ENCODE results near the gene SYNJ2.

The SYNJ2 gene

GRCh38 chr6:158027590-158028285 is 46.1 kb downstream of the SYNJ2 start:
- no peak for DNase-seq (ENCODE audit: low spot score)

- DNase-seq (ENCODE audit: low spot score) = no peak
These were observed 46.8 kb downstream of the SYNJ2 start for GRCh38 chr6:158028421-158028820.

DNA sequence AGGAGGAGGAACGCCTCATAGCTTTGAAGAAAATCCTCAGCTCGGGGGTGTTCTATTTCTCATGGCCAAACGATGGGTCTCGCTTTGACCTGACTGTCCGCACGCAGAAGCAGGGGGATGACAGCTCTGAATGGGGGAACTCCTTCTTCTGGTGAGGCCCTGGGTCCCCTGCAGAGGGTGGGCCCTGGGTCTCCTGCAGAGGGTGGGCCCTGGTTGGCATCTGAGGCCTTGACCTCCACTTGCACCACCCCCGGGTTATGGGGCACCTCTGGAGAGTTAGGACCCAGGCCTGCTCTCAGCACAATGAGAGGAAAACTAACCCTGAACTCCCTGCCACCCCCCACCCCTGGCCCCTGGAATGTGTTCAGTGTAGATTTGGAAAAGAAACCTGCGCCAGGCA is 47.2 kb downstream of the SYNJ2 start:
- no peak for DNase-seq (ENCODE audit: low spot score)

- DNase-seq (ENCODE audit: low spot score) = no peak
These were observed 48.1 kb downstream of the SYNJ2 start for GRCh38 chr6:158029668-158030230.

DNA sequence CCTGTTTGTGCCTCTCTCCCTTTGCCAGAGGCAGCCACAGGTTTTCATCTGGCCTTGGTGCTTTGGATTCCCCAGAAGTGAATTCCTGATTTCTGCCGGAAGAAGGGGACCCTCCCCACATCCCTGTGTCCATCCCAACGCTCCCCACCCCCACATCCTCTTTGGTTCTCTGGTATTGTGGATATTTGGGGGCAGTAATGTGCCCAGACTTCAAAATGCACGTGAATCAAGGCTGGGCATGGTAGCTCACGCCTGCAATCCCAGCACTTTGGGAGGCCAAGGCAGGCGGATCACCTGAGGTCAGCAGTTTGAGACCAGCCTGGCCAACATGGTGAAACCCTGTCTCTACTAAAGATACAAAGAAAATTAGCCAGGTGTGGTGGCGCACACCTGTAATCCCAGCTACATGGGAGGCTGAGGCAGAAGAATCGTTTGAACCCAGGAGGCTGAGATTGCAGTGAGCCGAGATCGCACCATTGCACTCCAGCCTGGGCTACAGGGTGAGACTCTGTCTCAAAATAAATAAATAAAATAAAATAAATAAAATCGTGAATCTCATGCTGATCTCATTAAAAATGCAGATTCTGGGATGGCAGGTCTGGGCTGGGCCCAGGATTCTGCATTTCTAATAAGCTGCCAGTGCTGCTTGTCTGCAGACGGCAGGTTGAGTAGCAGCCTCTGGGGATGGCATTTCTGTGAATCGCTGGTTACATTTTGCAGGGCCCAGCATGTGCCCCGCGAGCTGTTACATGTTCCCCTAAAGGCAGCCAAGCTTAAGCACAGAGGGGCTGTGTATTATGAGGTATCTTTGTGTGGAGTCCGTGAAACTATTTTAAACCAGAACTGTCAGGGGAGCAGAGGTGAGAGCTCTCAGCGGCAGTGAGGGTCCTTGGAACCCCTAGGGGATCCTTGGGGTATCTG is 49.0 kb downstream of the SYNJ2 start:
- DNase-seq (ENCODE audit: low spot score) = no peak

- DNase-seq (ENCODE audit: low spot score) = no peak
These were observed 50.0 kb downstream of the SYNJ2 start for GRCh38 chr6:158031381-158032353.

- DNase-seq (ENCODE audit: low spot score) = no peak
These were observed 50.7 kb downstream of the SYNJ2 start for GRCh38 chr6:158032354-158032733.

DNA sequence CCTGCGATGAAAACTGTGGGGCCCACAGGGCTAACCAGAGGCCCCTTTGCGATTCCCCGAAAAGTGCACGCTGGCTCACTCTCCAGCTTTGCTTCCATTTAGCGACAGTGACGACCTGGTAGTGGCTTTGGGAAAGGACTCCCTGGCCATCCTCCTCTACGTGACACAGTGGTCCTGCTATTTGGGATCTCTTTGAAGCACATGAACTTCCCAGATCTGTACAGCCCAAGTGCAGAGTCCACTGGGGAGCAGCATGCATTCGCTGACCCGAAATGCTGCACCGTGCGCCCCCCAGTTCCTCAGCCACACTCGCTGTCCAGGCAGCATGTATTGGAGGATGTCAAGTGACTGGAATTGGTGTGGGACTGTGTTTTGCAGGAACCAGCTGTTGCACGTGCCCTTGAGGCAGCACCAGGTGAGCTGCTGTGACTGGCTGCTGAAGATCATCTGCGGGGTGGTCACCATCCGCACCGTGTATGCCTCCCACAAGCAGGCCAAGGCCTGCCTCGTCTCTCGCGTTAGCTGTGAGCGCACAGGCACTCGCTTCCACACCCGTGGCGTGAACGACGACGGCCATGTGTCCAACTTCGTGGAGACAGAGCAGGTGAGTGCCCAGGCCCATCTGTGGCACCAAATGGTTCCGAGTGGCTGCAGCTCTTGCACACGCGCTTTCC is 51.6 kb downstream of the SYNJ2 start:
- no peak for DNase-seq (ENCODE audit: low spot score)

DNA sequence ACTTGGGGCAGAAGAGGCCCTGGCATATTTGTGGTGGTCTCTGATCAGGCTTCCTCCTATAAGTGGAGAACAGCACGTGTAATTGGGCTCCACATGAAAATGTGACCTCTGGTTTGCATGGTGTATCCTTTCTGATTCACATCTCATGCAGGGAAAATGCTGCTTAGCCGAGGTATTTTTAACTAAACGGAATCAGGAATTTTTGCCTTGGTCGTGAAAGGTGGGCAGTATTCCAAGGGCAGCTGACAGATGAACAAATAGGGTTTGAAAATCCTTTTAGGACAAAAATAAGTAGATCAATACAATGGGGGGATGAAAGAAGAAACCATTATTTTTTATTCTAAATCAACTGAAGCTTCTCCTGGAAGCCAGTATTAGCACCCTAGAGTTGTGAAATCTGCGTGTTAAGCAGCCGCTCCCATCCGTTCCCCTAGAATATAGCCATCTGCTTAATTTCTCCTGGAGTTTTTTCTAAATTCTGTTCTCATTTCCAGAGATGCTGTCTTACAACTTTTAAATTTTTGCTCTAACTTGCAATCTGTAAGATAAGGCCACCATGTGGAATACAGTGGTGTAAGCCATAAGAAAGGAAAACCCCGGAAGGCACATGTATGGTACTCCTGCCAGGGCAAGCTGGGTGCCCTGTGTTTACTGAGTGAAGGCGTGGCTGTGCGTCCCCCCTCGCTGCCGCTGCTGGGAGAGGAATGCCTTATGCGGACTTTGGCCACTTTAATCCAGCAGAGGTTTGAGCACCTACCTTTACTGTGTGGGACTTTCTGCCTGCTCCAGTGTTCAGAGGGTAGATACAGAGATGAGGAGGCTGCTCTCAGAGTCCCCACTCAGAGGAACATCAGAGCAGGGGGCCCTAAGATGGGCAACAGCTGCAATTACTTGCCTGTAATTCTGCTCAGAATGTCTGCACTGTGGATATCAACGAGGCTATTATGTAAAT is 52.4 kb downstream of the SYNJ2 start:
- DNase-seq (ENCODE audit: low spot score) = no peak

DNA sequence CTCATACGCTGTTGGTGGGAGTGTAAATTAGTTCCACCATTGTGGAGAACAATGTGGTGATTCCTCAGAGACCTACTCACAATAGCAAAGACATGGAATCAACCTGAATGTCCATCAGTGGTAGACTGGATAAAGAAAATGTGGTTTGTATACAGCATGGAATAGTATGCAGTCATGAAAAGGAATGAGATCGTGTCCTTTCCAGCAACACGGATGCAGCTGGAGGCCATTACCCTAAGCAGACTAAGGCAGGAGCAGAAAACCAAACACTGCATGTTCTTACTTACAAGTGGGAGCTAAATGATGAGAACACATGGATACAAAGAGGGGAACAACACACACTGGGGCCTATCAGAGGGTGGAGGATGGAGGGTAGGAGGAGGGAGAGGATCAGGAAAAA is 54.6 kb downstream of the SYNJ2 start:
- no peak for DNase-seq (ENCODE audit: low spot score)

DNA sequence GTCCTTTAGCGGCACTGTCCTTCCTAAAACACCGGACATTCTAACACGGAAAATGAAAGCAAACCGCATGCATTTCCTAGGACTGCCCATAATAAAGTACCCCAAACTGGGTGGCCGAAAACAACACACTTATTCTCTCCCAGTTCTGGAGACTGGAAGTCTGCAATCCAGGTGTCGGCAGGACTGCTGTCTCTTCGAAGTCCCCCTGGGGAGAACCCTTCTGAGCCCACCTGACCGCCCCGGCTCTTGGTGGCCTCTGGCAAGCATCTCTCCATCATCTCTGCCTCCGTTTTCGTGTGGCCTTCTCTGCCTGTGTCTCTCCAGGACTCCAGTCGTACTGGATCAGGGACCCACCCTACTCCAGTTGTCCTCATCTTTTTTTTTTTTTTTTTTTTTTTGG is 55.4 kb downstream of the SYNJ2 start:
- DNase-seq (ENCODE audit: low spot score) = no peak

DNA sequence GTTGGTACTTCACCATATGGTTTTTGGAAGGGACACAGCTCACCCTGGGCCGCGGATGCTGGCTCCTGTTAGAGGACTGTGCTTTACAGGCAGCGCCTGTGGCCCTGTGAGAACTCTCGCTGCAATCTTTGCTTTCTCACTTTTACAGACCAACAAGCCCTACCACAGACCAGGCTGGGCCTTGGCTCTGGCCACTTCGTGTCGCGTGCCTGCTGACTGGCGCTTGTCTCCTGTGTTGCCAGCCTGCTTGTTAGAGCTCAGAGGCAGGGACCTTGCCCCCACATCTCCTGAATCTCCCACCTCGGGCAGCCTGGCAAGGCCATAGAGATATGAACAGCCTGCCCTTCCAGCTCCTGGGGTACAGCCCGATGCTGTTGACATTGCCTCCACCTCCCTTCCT is 56.1 kb downstream of the SYNJ2 start:
- DNase-seq (ENCODE audit: low spot score) = no peak

DNA sequence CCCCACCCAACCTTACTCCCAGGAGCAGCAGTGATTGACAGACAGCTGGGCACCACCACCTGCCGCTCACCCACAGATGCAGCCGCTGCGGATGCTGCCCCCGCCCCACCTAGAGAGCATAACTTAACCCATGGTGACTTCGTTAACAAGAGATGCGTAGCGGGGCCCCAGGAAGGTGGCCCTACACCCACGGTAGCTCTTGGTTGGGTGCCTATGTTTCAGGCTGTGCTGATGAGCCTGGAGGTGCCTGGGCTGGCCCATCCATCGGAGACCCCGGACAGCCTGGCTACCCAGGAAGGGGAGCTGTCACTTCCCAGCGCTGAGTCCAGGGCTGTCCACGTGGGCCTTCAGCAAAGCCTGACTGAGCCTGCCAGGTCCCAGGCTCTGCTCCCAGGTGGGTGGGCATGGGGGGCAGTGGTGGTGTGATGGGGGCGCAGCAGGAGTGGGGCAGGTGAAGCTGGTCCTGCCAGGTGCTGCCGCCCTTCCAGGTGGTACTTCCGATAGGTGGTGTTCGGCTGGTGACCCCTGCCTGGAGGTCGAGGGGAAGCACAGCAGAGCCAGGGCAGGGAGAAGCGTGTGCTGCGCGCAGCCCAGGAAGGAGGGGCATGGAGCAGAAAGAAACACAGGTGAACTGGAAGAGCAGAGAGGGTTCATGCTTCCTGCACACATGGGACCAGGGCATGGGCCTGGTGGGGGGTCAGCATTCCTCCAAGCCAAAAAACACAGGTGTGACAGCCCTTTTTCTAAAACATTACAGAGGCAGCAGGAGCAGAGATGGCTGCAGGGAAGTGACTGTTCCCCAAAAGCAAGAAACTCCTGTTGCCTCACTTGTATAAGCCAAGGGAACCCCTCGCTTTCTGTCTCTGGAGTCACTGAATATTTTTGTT is 56.9 kb downstream of the SYNJ2 start:
- DNase-seq (ENCODE audit: low spot score) = no peak

DNA sequence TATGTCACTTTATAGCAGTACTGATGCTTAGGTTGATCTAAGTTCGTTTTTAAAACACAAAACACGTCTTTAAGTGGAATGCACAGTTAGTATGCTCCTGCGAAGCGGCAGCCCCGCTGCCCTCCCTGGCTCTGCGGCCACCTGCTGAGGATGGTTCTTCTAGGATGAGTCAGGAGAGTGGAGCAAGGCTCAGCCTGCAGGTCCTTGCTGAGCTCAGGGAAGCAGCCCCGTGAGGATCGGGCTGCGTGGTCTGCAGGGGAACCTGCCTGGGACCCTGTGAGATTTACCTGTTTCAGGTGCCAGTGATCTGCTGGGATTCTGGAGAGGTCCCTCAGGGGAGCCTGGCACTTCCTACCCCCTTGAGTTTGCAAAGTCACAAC is 57.5 kb downstream of the SYNJ2 start:
- DNase-seq (ENCODE audit: low spot score) = no peak

DNA sequence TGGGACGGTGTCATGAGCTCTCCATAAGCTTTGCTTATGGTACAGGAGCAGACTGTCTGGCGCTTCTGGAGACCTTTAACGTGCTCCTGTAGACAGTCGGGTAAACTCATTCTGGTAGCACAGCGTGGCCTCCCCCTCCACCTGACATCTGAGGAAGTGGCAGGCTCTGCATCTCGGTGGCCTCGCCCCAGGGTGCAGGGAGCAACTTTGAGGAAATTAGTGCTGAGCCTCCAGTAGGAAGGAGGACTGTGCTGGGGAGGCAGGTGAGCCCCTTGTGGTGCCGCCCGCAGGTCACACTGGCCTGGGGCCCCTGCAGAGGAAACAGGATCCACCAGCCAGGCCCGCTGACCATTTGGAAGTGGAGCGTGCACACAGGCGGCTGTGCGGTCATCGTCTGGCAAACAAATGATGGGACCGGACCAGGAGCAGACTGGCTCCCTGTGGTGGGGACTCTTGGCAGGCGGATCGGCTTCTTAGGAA is 57.9 kb downstream of the SYNJ2 start:
- no peak for DNase-seq (ENCODE audit: low spot score)

- DNase-seq (ENCODE audit: low spot score) = peak; percentile 35
These were observed 58.6 kb downstream of the SYNJ2 start for GRCh38 chr6:158040051-158040803.

- DNase-seq (ENCODE audit: low spot score) = no peak
These were observed 59.2 kb downstream of the SYNJ2 start for GRCh38 chr6:158040804-158041347.

DNA sequence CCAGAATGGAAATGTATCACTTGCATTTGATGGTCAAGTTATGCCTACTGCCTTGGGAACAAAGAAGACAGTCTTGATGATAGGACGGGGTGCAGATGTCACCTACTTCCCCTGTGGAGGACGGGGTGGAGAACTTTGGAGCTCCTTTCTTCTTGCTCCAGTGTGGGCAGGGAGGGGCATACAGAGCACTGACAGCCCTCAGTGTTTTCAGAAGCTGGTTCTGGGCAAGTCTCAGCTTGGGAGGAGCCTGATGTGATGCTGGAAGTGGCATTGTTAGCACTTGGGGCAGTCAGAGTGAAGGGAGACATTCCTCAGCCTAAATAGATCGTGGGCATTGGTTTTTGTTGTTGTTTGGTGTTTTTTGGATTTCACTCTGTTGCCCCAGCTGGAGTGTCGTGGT is 59.7 kb downstream of the SYNJ2 start:
- no peak for DNase-seq (ENCODE audit: low spot score)

Measured in SK-N-DZ (cell line).